ENCODE data around the gene MDM2.
"Not testable (repeated sequence)": the region's sequence is repeated elsewhere in the genome, so short reads cannot be mapped to it uniquely, and the experiment has no call there.

The MDM2 gene

GRCh38 chr12:68854554-68854953, 46.6 kb downstream of the MDM2 start:
- Histone ChIP-seq H3K4me3 (ENCODE audit: low read depth, low read length) (no peak overlapping the region), H3K4me1 (ENCODE audit: control insufficient read depth, insufficient read depth, low read length, unreplicated experiment) (no peaks in the 10 kb centered on the region), H2AFZ (ENCODE audit: low read length, unreplicated experiment) (no peak overlapping the region), H3K36me3 (ENCODE audit: insufficient read depth, low read length) (peaks cover 23% of the 10 kb centered on the region; the same call in 1 of the 2 replicates), H3K79me2 (ENCODE audit: control insufficient read depth, insufficient read depth, low read length, unreplicated experiment) (no peaks in the 10 kb centered on the region), H3K27me3 (ENCODE audit: insufficient read depth, low read length) (no peaks in the 10 kb centered on the region), H3K27ac (ENCODE audit: low read depth, low read length) (no peak overlapping the region)

- Histone ChIP-seq H3K27me3 (ENCODE audit: insufficient read depth, low read length) (no peaks in the 10 kb centered on the region), H3K4me1 (ENCODE audit: control insufficient read depth, insufficient read depth, low read length, unreplicated experiment) (no peaks in the 10 kb centered on the region)
These were observed 47.1 kb downstream of the MDM2 start for GRCh38 chr12:68855111-68855510.

GRCh38 chr12:68855771-68856170, 47.8 kb downstream of the MDM2 start:
- peaks cover 23% of the 10 kb centered on the region; the same call in 1 of the 2 replicates for H3K36me3 ChIP-seq (ENCODE audit: insufficient read depth, low read length)
- no peaks in the 10 kb centered on the region for H3K27me3 ChIP-seq (ENCODE audit: insufficient read depth, low read length)
- H3K4me1 ChIP-seq (ENCODE audit: control insufficient read depth, insufficient read depth, low read length, unreplicated experiment): no peaks in the 10 kb centered on the region
- H3K79me2 ChIP-seq (ENCODE audit: control insufficient read depth, insufficient read depth, low read length, unreplicated experiment): no peaks in the 10 kb centered on the region
- no peak overlapping the region for H2AFZ ChIP-seq (ENCODE audit: low read length, unreplicated experiment)
- no peak overlapping the region for H3K27ac ChIP-seq (ENCODE audit: low read depth, low read length)
- H3K4me3 ChIP-seq (ENCODE audit: low read depth, low read length): no peak overlapping the region

More at GRCh38 chr12:68855111-68855510, 47.1 kb downstream of the MDM2 start:
- Histone ChIP-seq H3K27ac (ENCODE audit: low read depth, low read length) (no peak overlapping the region), H3K36me3 (ENCODE audit: insufficient read depth, low read length) (peaks cover 23% of the 10 kb centered on the region; the same call in 1 of the 2 replicates), H3K79me2 (ENCODE audit: control insufficient read depth, insufficient read depth, low read length, unreplicated experiment) (no peaks in the 10 kb centered on the region), H3K4me3 (ENCODE audit: low read depth, low read length) (no peak overlapping the region), H2AFZ (ENCODE audit: low read length, unreplicated experiment) (no peak overlapping the region)

GRCh38 chr12:68856510-68856909, 48.5 kb downstream of the MDM2 start:
- Histone ChIP-seq H3K27me3 (ENCODE audit: insufficient read depth, low read length) (no peaks in the 10 kb centered on the region), H3K4me1 (ENCODE audit: control insufficient read depth, insufficient read depth, low read length, unreplicated experiment) (no peaks in the 10 kb centered on the region), H2AFZ (ENCODE audit: low read length, unreplicated experiment) (no peak overlapping the region), H3K4me3 (ENCODE audit: low read depth, low read length) (no peak overlapping the region), H3K36me3 (ENCODE audit: insufficient read depth, low read length) (peaks cover 23% of the 10 kb centered on the region; the same call in 1 of the 2 replicates), H3K79me2 (ENCODE audit: control insufficient read depth, insufficient read depth, low read length, unreplicated experiment) (no peaks in the 10 kb centered on the region), H3K27ac (ENCODE audit: low read depth, low read length) (no peak overlapping the region)

GRCh38 chr12:68861890-68862289, 53.9 kb downstream of the MDM2 start:
- no peak overlapping the region for H3K27ac ChIP-seq (ENCODE audit: low read depth, low read length)
- no peaks in the 10 kb centered on the region for H3K27me3 ChIP-seq (ENCODE audit: insufficient read depth, low read length)
- H3K36me3 ChIP-seq (ENCODE audit: insufficient read depth, low read length): peaks cover 16% of the 10 kb centered on the region; the same call in 1 of the 2 replicates
- H3K79me2 ChIP-seq (ENCODE audit: control insufficient read depth, insufficient read depth, low read length, unreplicated experiment): no peaks in the 10 kb centered on the region
- H3K4me3 ChIP-seq (ENCODE audit: low read depth, low read length): no peak overlapping the region
- no peak overlapping the region for H2AFZ ChIP-seq (ENCODE audit: low read length, unreplicated experiment)
- no peaks in the 10 kb centered on the region for H3K4me1 ChIP-seq (ENCODE audit: control insufficient read depth, insufficient read depth, low read length, unreplicated experiment)

- no peaks in the 10 kb centered on the region for H3K79me2 ChIP-seq (ENCODE audit: control insufficient read depth, insufficient read depth, low read length, unreplicated experiment)
- no peak overlapping the region for H2AFZ ChIP-seq (ENCODE audit: low read length, unreplicated experiment)
- H3K27me3 ChIP-seq (ENCODE audit: insufficient read depth, low read length): no peaks in the 10 kb centered on the region
- H3K36me3 ChIP-seq (ENCODE audit: insufficient read depth, low read length): 0 out of 2 replicates have a peak, but pooled peaks cover 8% of the 10 kb centered on the region
- no peak overlapping the region for H3K27ac ChIP-seq (ENCODE audit: low read depth, low read length)
- H3K4me3 ChIP-seq (ENCODE audit: low read depth, low read length): no peak overlapping the region
- H3K4me1 ChIP-seq (ENCODE audit: control insufficient read depth, insufficient read depth, low read length, unreplicated experiment): no peaks in the 10 kb centered on the region
These were observed 55.3 kb downstream of the MDM2 start for GRCh38 chr12:68863109-68863770.

GRCh38 chr12:68863886-68864454, 56.0 kb downstream of the MDM2 start:
- H3K4me3 ChIP-seq (ENCODE audit: low read depth, low read length); H3K36me3 ChIP-seq (ENCODE audit: insufficient read depth, low read length); H3K27me3 ChIP-seq (ENCODE audit: insufficient read depth, low read length); H2AFZ ChIP-seq (ENCODE audit: low read length, unreplicated experiment); H3K79me2 ChIP-seq (ENCODE audit: control insufficient read depth, insufficient read depth, low read length, unreplicated experiment); H3K27ac ChIP-seq (ENCODE audit: low read depth, low read length); H3K4me1 ChIP-seq (ENCODE audit: control insufficient read depth, insufficient read depth, low read length, unreplicated experiment): not testable (repeated sequence)

- Histone ChIP-seq H3K27ac (ENCODE audit: low read depth, low read length) (no peak overlapping the region), H2AFZ (ENCODE audit: low read length, unreplicated experiment) (no peak overlapping the region), H3K4me1 (ENCODE audit: control insufficient read depth, insufficient read depth, low read length, unreplicated experiment) (no peaks in the 10 kb centered on the region), H3K27me3 (ENCODE audit: insufficient read depth, low read length) (no peaks in the 10 kb centered on the region), H3K4me3 (ENCODE audit: low read depth, low read length) (no peak overlapping the region), H3K36me3 (ENCODE audit: insufficient read depth, low read length) (no peaks in the 10 kb centered on the region), H3K79me2 (ENCODE audit: control insufficient read depth, insufficient read depth, low read length, unreplicated experiment) (no peaks in the 10 kb centered on the region)
These were observed 56.6 kb downstream of the MDM2 start for GRCh38 chr12:68864604-68865003.

- H3K4me1 ChIP-seq (ENCODE audit: control insufficient read depth, insufficient read depth, low read length, unreplicated experiment): no peaks in the 10 kb centered on the region
- H3K36me3 ChIP-seq (ENCODE audit: insufficient read depth, low read length): no peaks in the 10 kb centered on the region
- H3K27ac ChIP-seq (ENCODE audit: low read depth, low read length): no peak overlapping the region
- no peaks in the 10 kb centered on the region for H3K79me2 ChIP-seq (ENCODE audit: control insufficient read depth, insufficient read depth, low read length, unreplicated experiment)
- no peak overlapping the region for H2AFZ ChIP-seq (ENCODE audit: low read length, unreplicated experiment)
- no peaks in the 10 kb centered on the region for H3K27me3 ChIP-seq (ENCODE audit: insufficient read depth, low read length)
- no peak overlapping the region for H3K4me3 ChIP-seq (ENCODE audit: low read depth, low read length)
These were observed 57.6 kb downstream of the MDM2 start for GRCh38 chr12:68865399-68866164.

- Histone ChIP-seq H3K4me3 (ENCODE audit: low read depth, low read length) (no peak overlapping the region), H3K4me1 (ENCODE audit: control insufficient read depth, insufficient read depth, low read length, unreplicated experiment) (no peaks in the 10 kb centered on the region), H2AFZ (ENCODE audit: low read length, unreplicated experiment) (no peak overlapping the region), H3K79me2 (ENCODE audit: control insufficient read depth, insufficient read depth, low read length, unreplicated experiment) (no peaks in the 10 kb centered on the region), H3K27me3 (ENCODE audit: insufficient read depth, low read length) (no peaks in the 10 kb centered on the region), H3K27ac (ENCODE audit: low read depth, low read length) (no peak overlapping the region), H3K36me3 (ENCODE audit: insufficient read depth, low read length) (no peaks in the 10 kb centered on the region)
These were observed 59.0 kb downstream of the MDM2 start for GRCh38 chr12:68866950-68867349.

Measured in ACC112 (cell line).